B cell (primary cell): ENCODE results near the gene CD244. TPM values are rescaled to one million over a fixed set of nuclear protein-coding genes. Genes with fewer than 3 reads are reported as not detected.
"Not testable (repeated sequence)": the region's sequence is repeated elsewhere in the genome, so short reads cannot be mapped to it uniquely, and the experiment has no call there.

ENCODE experiments used
- ATAC-seq: fragments of 200-7000 bp; cut with Tn5 transposase; one replicate; pipeline ENCODE4 v1.10.0; 2021; ENCODE audit warnings: low read depth, mild to moderate bottlenecking, moderate number of reproducible peaks, moderate library complexity
- CTCF ChIA-PET: fragments of 350-600 bp; sonication (Branson Sonifier 250); formaldehyde crosslinking; loops from one replicate; lab custom pipeline; 2021; ENCODE audit warnings: antibody characterized with exemption, inconsistent platforms; lab: Charles Lee
- POLR2A ChIA-PET: fragments of 350-600 bp; sonication (Branson Sonifier 250); formaldehyde crosslinking; loops from one replicate; lab custom pipeline; 2021; ENCODE audit warnings: antibody characterized with exemption; lab: Charles Lee
- DNase-seq: peaks from one replicate; pipeline ENCODE4 v3.0.0; 2013
- H2AFZ ChIP-seq: 2 replicates; pipeline ENCODE4 v1.6.1; 2012; ENCODE audit warnings: mild to moderate bottlenecking, low read depth, low read length; ENCODE audit not compliant: insufficient read depth, poor library complexity, severe bottlenecking
- H3K27ac ChIP-seq, 2 donors: 1 replicate in 1 of 2; 2 replicates in 1 of 2; pipeline ENCODE4 v1.5.1; 2012 to 2013; ENCODE audit warnings: low read length in 2 of 2, mild to moderate bottlenecking in 2 of 2, moderate library complexity in 1 of 2
- H3K27me3 ChIP-seq, 4 experiments: fragments of 200-600 bp in 1 of 4; sonication (generic) in 1 of 4; replicated peaks in 1 of 4; 1 replicate in 2 of 4; 2 replicates in 2 of 4; pipeline versions ENCODE4 v1.6.1 to v1.7.0; 2013 to 2016; ENCODE audit warnings: low read length in 3 of 4, mild to moderate bottlenecking in 2 of 4, mixed read lengths in 1 of 4, moderate library complexity in 1 of 4; ENCODE audit not compliant: insufficient read depth in 4 of 4, control insufficient read depth in 3 of 4; ENCODE audit errors: control extremely low read depth in 1 of 4
- H3K36me3 ChIP-seq, 2 experiments: replicated peaks in 1 of 2; 1 replicate in 1 of 2; 2 replicates in 1 of 2; pipeline versions ENCODE4 v1.6.1 to v1.7.1; 2013; ENCODE audit warnings: low read length in 1 of 2; ENCODE audit not compliant: insufficient read depth in 2 of 2, control insufficient read depth in 1 of 2; ENCODE audit errors: control extremely low read depth in 1 of 2, extremely low read depth in 1 of 2
- H3K4me1 ChIP-seq, 2 donors: fragments of 200-600 bp in 1 of 2; sonication (generic) in 1 of 2; 1 replicate in 1 of 2; 2 replicates in 1 of 2; pipeline versions ENCODE4 v1.5.1 to v1.6.1; 2013 to 2017; ENCODE audit warnings: low read length in 2 of 2; ENCODE audit not compliant: control insufficient read depth in 2 of 2, insufficient read depth in 2 of 2
- H3K4me2 ChIP-seq: replicated peaks from 2 replicates; pipeline ENCODE3; 2012; ENCODE audit warnings: mild to moderate bottlenecking, low read depth, low read length; ENCODE audit not compliant: poor library complexity, severe bottlenecking
- H3K4me3 ChIP-seq, 5 experiments: fragments of 200-600 bp in 1 of 5; sonication (generic) in 1 of 5; 1 replicate in 3 of 5; 2 replicates in 2 of 5; pipeline versions ENCODE4 v1.5.1 to v1.7.0; 2011 to 2016; ENCODE audit warnings: low read length in 4 of 5, mild to moderate bottlenecking in 4 of 5, low read depth in 2 of 5, control low read depth in 1 of 5, moderate library complexity in 1 of 5; ENCODE audit not compliant: insufficient read depth in 1 of 5; ENCODE audit errors: control extremely low read depth in 1 of 5, extremely low read depth in 1 of 5
- H3K79me2 ChIP-seq: fragments of 200-600 bp; sonication (generic); one replicate; pipeline ENCODE4 v1.6.0; 2016; ENCODE audit warnings: low read length; ENCODE audit not compliant: control insufficient read depth, insufficient read depth
- H3K9ac ChIP-seq: fragments of 200-600 bp; sonication (generic); 2 replicates; pipeline ENCODE4 v1.6.1; 2017; ENCODE audit warnings: mild to moderate bottlenecking, low read length, moderate library complexity
- H3K9me3 ChIP-seq, 3 donors: one replicate each; pipeline versions ENCODE4 v1.6.1 to v1.7.1; 2013; ENCODE audit warnings: low read length in 2 of 3; ENCODE audit not compliant: control insufficient read depth in 2 of 3, insufficient read depth in 1 of 3; ENCODE audit errors: control extremely low read depth in 1 of 3
- H4K20me1 ChIP-seq: 2 replicates; pipeline ENCODE4 v1.6.0; 2012; ENCODE audit warnings: mild to moderate bottlenecking, low read length; ENCODE audit not compliant: insufficient read depth, control insufficient read depth, poor library complexity, severe bottlenecking
- H3K27ac Mint-ChIP-seq: one replicate; pipeline ENCODE4 v1.8.0; 2021; ENCODE audit warnings: mixed read lengths
- H3K27me3 Mint-ChIP-seq: one replicate; pipeline ENCODE4 v1.8.0; 2021; ENCODE audit warnings: mixed read lengths
- H3K4me1 Mint-ChIP-seq: one replicate; pipeline ENCODE4 v1.8.0; 2021; ENCODE audit warnings: mixed read lengths
- H3K4me3 Mint-ChIP-seq: one replicate; pipeline ENCODE4 v1.8.0; 2021; ENCODE audit warnings: mixed read lengths
- H3K9me3 Mint-ChIP-seq: one replicate; pipeline ENCODE4 v1.8.0; 2022; ENCODE audit warnings: mixed read lengths; ENCODE audit not compliant: insufficient read depth
- CTCF ChIP-seq: fragments of 200-600 bp; IDR thresholded peaks from one replicate; pipeline ENCODE4 v1.8.0; 2022; ENCODE audit warnings: antibody characterized with exemption, mild to moderate bottlenecking
- EZH2 ChIP-seq: IDR thresholded peaks from 2 replicates; pipeline ENCODE4 v1.6.1; 2012; ENCODE audit warnings: borderline replicate concordance, low read depth, mild to moderate bottlenecking, moderate library complexity, low read length; ENCODE audit not compliant: insufficient read depth, poor library complexity, severe bottlenecking
- WGBS: methylation state at CpG from one replicate; pipeline ENCODE4 v1.1.5; 2013; ENCODE audit warnings: missing lambda C conversion rate; ENCODE audit not compliant: insufficient coverage; 5-methylcytosine and 5-hydroxymethylcytosine counted together
- intact Hi-C: fragments of 100-400 bp; cut with micrococcal nuclease; formaldehyde crosslinking; loops from one replicate; pipeline ENCODE4 v1.10.0; 2022
- polyA plus RNA-seq: library from polyadenylated mRNA; depleted of rRNA; stranded (reverse); fragments of >200 nt; gene quantifications from 2 replicates; pipeline ENCODE4 v1.2.3, GENCODE V29; 2012
- total RNA-seq, 2 donors: library from RNA; stranded (reverse); fragments of 120-200 nt in 1 of 2; gene quantifications; 1 replicate in 1 of 2; 2 replicates in 1 of 2; pipeline versions ENCODE4 v1.2.3 to v1.2.4, GENCODE V29; 2013 to 2022

Gene CD244
- total and polyA plus RNA-seq, 2 donors (not counting 1 experiment from before 2014, with no cell fraction given): 0.31 TPM; not detected in 1

- ChIA-PET POLR2A (no interaction called here), CTCF (interaction anchor here (1.0 kb wide), 1 partner anchor 46 kb away, joined by 3 read pairs; no protein-coding TSS in a partner anchor)
- no peaks in the 10 kb centered on the region for H3K4me1 Mint-ChIP-seq
- H3K9ac ChIP-seq: no peak overlapping the region
- no peak overlapping the region for H3K4me2 ChIP-seq
- intact Hi-C loops: no loop called here
- H3K9me3 ChIP-seq: no peaks in the 10 kb centered on the region
- no peaks in the 10 kb centered on the region for H3K79me2 ChIP-seq
- no peaks in the 10 kb centered on the region for H3K36me3 ChIP-seq
- no peak overlapping the region for H3K27ac ChIP-seq
- TF ChIP-seq EZH2 (no peak), CTCF (no peak)
- H3K27me3 Mint-ChIP-seq: no peaks in the 10 kb centered on the region
- no peak overlapping the region for H3K4me3 ChIP-seq
- ATAC-seq (no peak), DNase-seq (no peak)
- 75% methylated on average over 3 of the region's 4 CpGs for WGBS
- no peak overlapping the region for H3K4me3 Mint-ChIP-seq
- no peaks in the 10 kb centered on the region for H4K20me1 ChIP-seq
- no peaks in the 10 kb centered on the region for H3K27me3 ChIP-seq
- no peaks in the 10 kb centered on the region for H3K9me3 Mint-ChIP-seq
- H3K27ac Mint-ChIP-seq: no peak overlapping the region
- H2AFZ ChIP-seq: no peak overlapping the region
- no peaks in the 10 kb centered on the region for H3K4me1 ChIP-seq
Measured at GRCh38 chr1:160905617-160905989, 42.9 kb upstream of the CD244 start.

- H3K4me3 ChIP-seq: no peak overlapping the region
- Mint-ChIP-seq H3K27me3 (peaks cover 3% of the 10 kb centered on the region), H3K4me1 (no peaks in the 10 kb centered on the region), H3K9me3 (peaks cover 3% of the 10 kb centered on the region), H3K4me3 (no peak overlapping the region), H3K27ac (no peak overlapping the region)
- TF ChIP-seq CTCF (no peak), EZH2 (no peak)
- no peaks in the 10 kb centered on the region for H4K20me1 ChIP-seq
- WGBS: 90% methylated on average over 6 of the region's 8 CpGs
- no peaks in the 10 kb centered on the region for H3K36me3 ChIP-seq
- no peak overlapping the region for H3K9ac ChIP-seq
- no peaks in the 10 kb centered on the region for H3K27me3 ChIP-seq
- H2AFZ ChIP-seq: no peak overlapping the region
- no peak for DNase-seq
- H3K27ac ChIP-seq: no peak overlapping the region
- H3K4me1 ChIP-seq: no peaks in the 10 kb centered on the region
- intact Hi-C loops: no loop called here
- ATAC-seq: no peak
- CTCF ChIA-PET: interaction anchor here (1.0 kb wide), 1 partner anchor 47 kb away, joined by 3 read pairs; no protein-coding TSS in a partner anchor
- POLR2A ChIA-PET: no interaction called here
- no peak overlapping the region for H3K4me2 ChIP-seq
- no peaks in the 10 kb centered on the region for H3K9me3 ChIP-seq
- no peaks in the 10 kb centered on the region for H3K79me2 ChIP-seq
Measured at GRCh38 chr1:160904783-160905616, 42.3 kb upstream of the CD244 start.

- CTCF ChIA-PET, ATAC-seq, H3K79me2 ChIP-seq, H3K36me3 ChIP-seq, H3K4me1 ChIP-seq, H3K4me3 Mint-ChIP-seq, H3K4me1 Mint-ChIP-seq, intact Hi-C loops, H2AFZ ChIP-seq, H3K4me3 ChIP-seq, POLR2A ChIA-PET, H3K9me3 Mint-ChIP-seq, H3K27ac ChIP-seq, H3K9ac ChIP-seq, H3K27me3 ChIP-seq, H3K4me2 ChIP-seq, DNase-seq, H3K9me3 ChIP-seq, H4K20me1 ChIP-seq, H3K27ac Mint-ChIP-seq: not testable (repeated sequence)
- no CpG with 5 or more reads among the region's 1 CpG for WGBS
- peaks cover 13% of the 10 kb centered on the region for H3K27me3 Mint-ChIP-seq
Measured at GRCh38 chr1:160902251-160902650, 39.6 kb upstream of the CD244 start.
